Endodermal cell (in vitro differentiated cells): ENCODE measurements around the gene IGFLR1. TPM values are rescaled to one million over a fixed set of nuclear protein-coding genes. Genes with fewer than 3 reads are reported as not detected.

Experiments used
- DNase-seq: peaks from one replicate; pipeline ENCODE4 v3.0.0-alpha.2; 2017
- H3K27ac ChIP-seq: 2 replicates; pipeline ENCODE4 v1.5.1; 2013; ENCODE audit warnings: mild to moderate bottlenecking, low read depth, low read length, moderate library complexity
- H3K27me3 ChIP-seq: 2 replicates; pipeline ENCODE4 v1.6.1; 2013; ENCODE audit warnings: mild to moderate bottlenecking, low read length, moderate library complexity; ENCODE audit not compliant: insufficient read depth, control insufficient read depth, poor library complexity, severe bottlenecking
- H3K36me3 ChIP-seq: 2 replicates; pipeline ENCODE4 v1.7.0; 2013; ENCODE audit warnings: mild to moderate bottlenecking, low read length, moderate library complexity; ENCODE audit not compliant: control insufficient read depth, insufficient read depth
- H3K4me1 ChIP-seq: one replicate; pipeline ENCODE4 v1.7.0; 2013; ENCODE audit warnings: low read length; ENCODE audit not compliant: control insufficient read depth, insufficient read depth
- H3K4me3 ChIP-seq: 2 replicates; pipeline ENCODE4 v1.5.1; 2013; ENCODE audit warnings: mild to moderate bottlenecking, low read length, moderate library complexity
- H3K9ac ChIP-seq: 2 replicates; pipeline ENCODE4 v1.6.1; 2013; ENCODE audit warnings: mild to moderate bottlenecking, low read length, moderate library complexity; ENCODE audit not compliant: poor library complexity, severe bottlenecking; ENCODE audit errors: extremely low read depth
- H3K9me3 ChIP-seq: 2 replicates; pipeline ENCODE4 v1.6.1; 2013; ENCODE audit warnings: mild to moderate bottlenecking, low read length, moderate library complexity; ENCODE audit not compliant: control insufficient read depth
- H3K27ac Mint-ChIP-seq: 2 replicates; pipeline ENCODE4 v1.8.0; 2020; ENCODE audit warnings: mixed read lengths
- H3K27me3 Mint-ChIP-seq: 2 replicates; pipeline ENCODE4 v1.8.0; 2021; ENCODE audit warnings: mild to moderate bottlenecking, mixed read lengths; ENCODE audit not compliant: insufficient read depth
- H3K36me3 Mint-ChIP-seq: 2 replicates; pipeline ENCODE4 v1.8.0; 2020; ENCODE audit warnings: low read depth, mixed read lengths
- H3K4me1 Mint-ChIP-seq: 2 replicates; pipeline ENCODE4 v1.8.0; 2020; ENCODE audit warnings: mixed read lengths
- H3K4me3 Mint-ChIP-seq: 2 replicates; pipeline ENCODE4 v1.8.0; 2020; ENCODE audit warnings: mild to moderate bottlenecking, moderate library complexity, mixed read lengths
- H3K9me3 Mint-ChIP-seq: 2 replicates; pipeline ENCODE4 v1.8.0; 2020; ENCODE audit warnings: mild to moderate bottlenecking, mixed read lengths
- CTCF ChIP-seq: fragments of 200-600 bp; sonication (generic); conservative IDR thresholded peaks from 2 replicates; pipeline ENCODE4 v1.5.0; 2021; ENCODE audit warnings: antibody characterized with exemption, mild to moderate bottlenecking
- WGBS, 2 experiments: methylation state at CpG; one replicate each; pipeline versions ENCODE4 v1.1.5 to v1.1.7; 2013; ENCODE audit warnings: missing lambda C conversion rate in 2 of 2, mixed read lengths in 1 of 2; ENCODE audit not compliant: insufficient coverage in 1 of 2, insufficient read length in 1 of 2; 5-methylcytosine and 5-hydroxymethylcytosine counted together
- total RNA-seq, 2 donors: library from RNA; stranded (reverse); fragmentation: NEBNext Ultra II Directional in 1 of 2; extraction: Animal tissue kit (Norgen Biotek cat#: 25700) in 1 of 2; gene quantifications; 2 replicates in 1 of 2; 3 replicates in 1 of 2; pipeline ENCODE4 v1.2.1, GENCODE V29; 2021

The IGFLR1 gene
- total RNA-seq, 2 donors from 2014 or later: 4.6 to 7.1 TPM

DNA sequence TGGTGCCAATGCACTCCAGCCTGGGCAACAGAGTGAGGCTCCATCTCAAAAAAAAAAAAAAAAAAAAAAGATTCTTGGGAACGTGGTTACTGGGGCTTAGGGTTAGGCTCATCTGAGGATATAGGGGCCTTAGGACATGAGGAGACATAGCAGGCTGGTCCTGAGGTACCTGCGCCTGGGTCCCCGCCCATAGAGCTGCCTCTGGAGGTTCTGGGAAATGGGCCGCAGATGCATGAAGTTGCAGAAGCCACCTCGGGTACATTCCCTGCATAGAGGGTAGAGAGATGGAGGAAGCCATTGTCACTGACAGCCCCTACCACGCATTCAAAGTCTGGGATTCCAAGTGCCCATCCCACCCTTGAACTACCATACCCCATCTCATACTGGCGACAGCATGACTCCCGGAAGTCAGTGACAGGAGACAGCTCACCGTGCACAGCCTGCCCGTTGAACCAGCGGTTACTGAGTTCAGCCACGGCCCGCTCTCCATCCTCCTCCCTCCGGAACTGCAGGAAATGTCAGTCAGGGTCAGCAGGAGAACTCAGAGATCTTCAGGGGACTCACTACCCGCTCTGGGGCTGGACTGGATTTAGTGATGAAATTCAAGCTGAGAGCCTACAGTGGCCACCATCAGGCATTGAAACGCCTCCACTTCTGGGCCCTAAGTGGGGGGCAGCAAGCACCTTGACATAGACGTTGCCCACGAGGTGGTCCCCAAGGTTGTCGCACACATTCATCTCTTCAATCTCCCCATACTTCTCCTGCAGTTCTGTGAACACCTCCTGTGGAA is 1.6 kb upstream of the IGFLR1 start:
- peak overlapping the region; percentile 100 for H3K27ac Mint-ChIP-seq
- TF ChIP-seq CTCF: no peak

GRCh38 chr19:35741203-35741515 is 1.1 kb downstream of the IGFLR1 start:
- Mint-ChIP-seq H3K27ac (peak overlapping the region; percentile 98), H3K9me3 (no peaks in the 10 kb centered on the region), H3K36me3 (peaks cover 31% of the 10 kb centered on the region), H3K27me3 (no peaks in the 10 kb centered on the region), H3K4me1 (peaks cover 3% of the 10 kb centered on the region), H3K4me3 (peak overlapping the region; percentile 66)
- peak overlapping the region; percentile 96 for H3K27ac ChIP-seq
- H3K4me3 ChIP-seq: peak overlapping the region; percentile 87
- H3K4me1 ChIP-seq: no peaks in the 10 kb centered on the region
- TF ChIP-seq CTCF: peak; percentile 70
- no peaks in the 10 kb centered on the region for H3K27me3 ChIP-seq
- no peak for DNase-seq
- H3K36me3 ChIP-seq: peaks cover 31% of the 10 kb centered on the region
- peak overlapping the region; percentile 74 for H3K9ac ChIP-seq
- H3K9me3 ChIP-seq: no peaks in the 10 kb centered on the region
- WGBS, 2 experiments: 0 to 1% methylated on average over 10 to 12 of the region's 12 CpGs

More for the DNA sequence above, 1.6 kb upstream of the IGFLR1 start:
- H3K36me3 ChIP-seq: peaks cover 9% of the 10 kb centered on the region
- H3K27me3 ChIP-seq: no peaks in the 10 kb centered on the region
- no peak for DNase-seq
- peaks cover 7% of the 10 kb centered on the region for H3K4me1 Mint-ChIP-seq
- H3K9ac ChIP-seq: no peak overlapping the region
- H3K4me3 ChIP-seq: peak overlapping the region; percentile 98
- WGBS, 2 experiments: 93% methylated on average over 16 to 19 of the region's 19 CpGs
- no peaks in the 10 kb centered on the region for H3K9me3 Mint-ChIP-seq
- no peaks in the 10 kb centered on the region for H3K4me1 ChIP-seq
- no peak overlapping the region for H3K27ac ChIP-seq
- H3K36me3 Mint-ChIP-seq: peaks cover 9% of the 10 kb centered on the region
- peak overlapping the region; percentile 82 for H3K4me3 Mint-ChIP-seq
- no peaks in the 10 kb centered on the region for H3K27me3 Mint-ChIP-seq
- H3K9me3 ChIP-seq: no peaks in the 10 kb centered on the region

GRCh38 chr19:35740423-35741202 is 1.6 kb downstream of the IGFLR1 start:
- Mint-ChIP-seq H3K27me3 (no peaks in the 10 kb centered on the region), H3K36me3 (peaks cover 35% of the 10 kb centered on the region), H3K9me3 (no peaks in the 10 kb centered on the region), H3K4me1 (no peaks in the 10 kb centered on the region), H3K27ac (peak overlapping the region; percentile 98), H3K4me3 (peak overlapping the region; percentile 66)
- peaks cover 36% of the 10 kb centered on the region for H3K36me3 ChIP-seq
- no peaks in the 10 kb centered on the region for H3K9me3 ChIP-seq
- peak; percentile 99 for DNase-seq
- 0% methylated on average over 26 to 63 of the region's 63 CpGs for WGBS, 2 experiments
- no peaks in the 10 kb centered on the region for H3K4me1 ChIP-seq
- peak overlapping the region; percentile 74 for H3K9ac ChIP-seq
- H3K4me3 ChIP-seq: peak overlapping the region; percentile 87
- H3K27me3 ChIP-seq: no peaks in the 10 kb centered on the region
- no peak for TF ChIP-seq CTCF
- H3K27ac ChIP-seq: peak overlapping the region; percentile 96
